H9 (cell line): ENCODE measurements around the gene MDFIC. TPM values are rescaled to one million over a fixed set of nuclear protein-coding genes. Genes with fewer than 3 reads are reported as not detected.

Experiments
- DNase-seq: peaks from one replicate; pipeline ENCODE4 v3.0.0-alpha.2; 2017
- H2AFZ ChIP-seq: one replicate; pipeline ENCODE4 v1.6.1; 2013; ENCODE audit warnings: mild to moderate bottlenecking, low read length, control low read depth, moderate library complexity
- H2AK5ac ChIP-seq: 2 replicates; pipeline ENCODE4 v1.6.1; 2013; ENCODE audit warnings: low read length, control low read depth, mixed read lengths; ENCODE audit not compliant: insufficient read length
- H2BK120ac ChIP-seq: one replicate; pipeline ENCODE4 v1.6.1; 2013; ENCODE audit warnings: low read depth, mild to moderate bottlenecking, low read length, control low read depth, inconsistent platforms; ENCODE audit not compliant: poor library complexity, severe bottlenecking
- H2BK12ac ChIP-seq: 2 replicates; pipeline ENCODE4 v1.6.1; 2013; ENCODE audit warnings: low read length, control low read depth, mixed read lengths, low read depth; ENCODE audit not compliant: insufficient read length
- H2BK15ac ChIP-seq: 2 replicates; pipeline ENCODE4 v1.6.1; 2013; ENCODE audit warnings: low read depth, low read length, control low read depth
- H2BK20ac ChIP-seq: one replicate; pipeline ENCODE4 v1.6.1; 2013; ENCODE audit warnings: low read depth, mild to moderate bottlenecking, low read length, control low read depth, inconsistent platforms; ENCODE audit not compliant: poor library complexity, severe bottlenecking
- H2BK5ac ChIP-seq: 2 replicates; pipeline ENCODE4 v1.6.1; 2013; ENCODE audit warnings: low read length, control low read depth, mixed read lengths; ENCODE audit not compliant: insufficient read length
- H3K14ac ChIP-seq: 2 replicates; pipeline ENCODE4 v1.6.1; 2013; ENCODE audit warnings: low read length, control low read depth; ENCODE audit not compliant: insufficient read depth
- H3K18ac ChIP-seq: 2 replicates; pipeline ENCODE4 v1.6.1; 2013; ENCODE audit warnings: low read depth, mild to moderate bottlenecking, mixed read lengths, low read length, control low read depth; ENCODE audit not compliant: insufficient read length
- H3K23ac ChIP-seq: 2 replicates; pipeline ENCODE4 v1.6.1; 2013; ENCODE audit warnings: low read length, control low read depth, mixed read lengths, low read depth; ENCODE audit not compliant: insufficient read length
- H3K23me2 ChIP-seq: 2 replicates; pipeline ENCODE4 v1.6.1; 2013; ENCODE audit warnings: low read depth, mild to moderate bottlenecking, mixed read lengths, low read length, control low read depth; ENCODE audit not compliant: insufficient read length, poor library complexity, severe bottlenecking
- H3K27ac ChIP-seq: 2 replicates; pipeline ENCODE4 v1.5.1; 2013; ENCODE audit warnings: low read length, control low read depth, mixed read lengths, low read depth; ENCODE audit not compliant: insufficient read length
- H3K27me3 ChIP-seq: 2 replicates; pipeline ENCODE4 v1.6.1; 2013; ENCODE audit warnings: low read length, control low read depth, inconsistent platforms; ENCODE audit not compliant: insufficient read depth
- H3K4ac ChIP-seq: 2 replicates; pipeline ENCODE4 v1.6.1; 2013; ENCODE audit warnings: low read depth, mild to moderate bottlenecking, control low read depth, inconsistent platforms, low read length, moderate library complexity
- H3K4me1 ChIP-seq: 2 replicates; pipeline ENCODE4 v1.6.1; 2013; ENCODE audit warnings: low read length, control low read depth, inconsistent platforms; ENCODE audit not compliant: insufficient read depth
- H3K4me2 ChIP-seq: 2 replicates; pipeline ENCODE4 v1.6.1; 2013; ENCODE audit warnings: low read length, control low read depth, mixed read lengths; ENCODE audit not compliant: insufficient read length, insufficient read depth
- H3K56ac ChIP-seq: 2 replicates; pipeline ENCODE4 v1.6.1; 2013; ENCODE audit warnings: low read depth, mild to moderate bottlenecking, mixed read lengths, low read length, control low read depth; ENCODE audit not compliant: insufficient read length
- H3K79me1 ChIP-seq: 2 replicates; pipeline ENCODE4 v1.6.1; 2013; ENCODE audit warnings: low read depth, mild to moderate bottlenecking, moderate library complexity, low read length, control low read depth, inconsistent platforms; ENCODE audit not compliant: insufficient read depth, poor library complexity, severe bottlenecking
- H3K79me2 ChIP-seq: 2 replicates; pipeline ENCODE4 v1.6.1; 2013; ENCODE audit warnings: low read length, control low read depth, inconsistent platforms; ENCODE audit not compliant: insufficient read depth
- H3K9ac ChIP-seq: 2 replicates; pipeline ENCODE4 v1.6.1; 2013; ENCODE audit warnings: low read length, control low read depth, mixed read lengths; ENCODE audit not compliant: insufficient read length; ENCODE audit errors: extremely low read depth
- H3K9me3 ChIP-seq: one replicate; pipeline ENCODE4 v1.6.1; 2013; ENCODE audit warnings: low read depth, low read length, inconsistent platforms; ENCODE audit not compliant: control insufficient read depth
- H3T11ph ChIP-seq: one replicate; pipeline ENCODE4 v1.6.1; 2013; ENCODE audit warnings: mild to moderate bottlenecking, low read length, control low read depth, inconsistent platforms
- H4K20me1 ChIP-seq: one replicate; pipeline ENCODE4 v1.6.1; 2013; ENCODE audit not compliant: control insufficient read depth, insufficient read length, insufficient read depth
- H4K5ac ChIP-seq: 2 replicates; pipeline ENCODE4 v1.6.1; 2013; ENCODE audit warnings: low read depth, mild to moderate bottlenecking, mixed read lengths, low read length, control low read depth; ENCODE audit not compliant: insufficient read length
- H4K8ac ChIP-seq: replicated peaks from 2 replicates; pipeline ENCODE4 v1.6.1; 2013; ENCODE audit warnings: low read length, control low read depth, mixed read lengths, low read depth; ENCODE audit not compliant: insufficient read length
- H4K91ac ChIP-seq: 2 replicates; pipeline ENCODE4 v1.6.1; 2013; ENCODE audit warnings: low read depth, mild to moderate bottlenecking, moderate library complexity, mixed read lengths, low read length, control low read depth; ENCODE audit not compliant: insufficient read length
- H3K27ac Mint-ChIP-seq, 3 experiments: 2 replicates in 2 of 3; 3 replicates in 1 of 3; pipeline ENCODE4 v1.8.0; 2020 to 2021; ENCODE audit warnings: mixed read lengths in 3 of 3, mild to moderate bottlenecking in 1 of 3, moderate library complexity in 1 of 3
- H3K27me3 Mint-ChIP-seq: 2 replicates; pipeline ENCODE4 v1.8.0; 2021; ENCODE audit warnings: low read depth, mild to moderate bottlenecking, moderate library complexity, mixed read lengths
- H3K36me3 Mint-ChIP-seq, 3 experiments: 2 replicates in 2 of 3; 3 replicates in 1 of 3; pipeline ENCODE4 v1.8.0; 2020 to 2021; ENCODE audit warnings: low read depth in 3 of 3, mixed read lengths in 3 of 3; ENCODE audit not compliant: insufficient read depth in 1 of 3
- H3K4me1 Mint-ChIP-seq, 2 experiments: 2 replicates each; pipeline ENCODE4 v1.8.0; 2020; ENCODE audit warnings: mixed read lengths in 2 of 2
- H3K4me3 Mint-ChIP-seq, 2 experiments: 2 replicates in 1 of 2; 3 replicates in 1 of 2; pipeline ENCODE4 v1.8.0; 2020 to 2021; ENCODE audit warnings: mild to moderate bottlenecking in 2 of 2, mixed read lengths in 2 of 2, moderate library complexity in 1 of 2
- H3K9me3 Mint-ChIP-seq, 2 experiments: 2 replicates in 1 of 2; 3 replicates in 1 of 2; pipeline ENCODE4 v1.8.0; 2020; ENCODE audit warnings: mild to moderate bottlenecking in 2 of 2, mixed read lengths in 2 of 2, moderate library complexity in 1 of 2
- CTCF ChIP-seq: fragments of 200-600 bp; sonication (generic); conservative IDR thresholded peaks from 3 replicates; pipeline ENCODE4 v1.8.0; 2021; ENCODE audit warnings: antibody characterized with exemption, mild to moderate bottlenecking
- WGBS: extraction: QIAGEN DNeasy Blood & Tissue Kit; methylation state at CpG from one replicate; pipeline ENCODE4 v1.1.7; 2013; ENCODE audit warnings: missing lambda C conversion rate, low lambda C conversion rate, mixed read lengths; ENCODE audit not compliant: insufficient read length; ENCODE audit errors: extremely low coverage; 5-methylcytosine and 5-hydroxymethylcytosine counted together
- total RNA-seq: library from RNA; stranded (reverse); gene quantifications from 2 replicates; pipeline ENCODE4 v1.2.1, GENCODE V29; 2021

The MDFIC gene
- total RNA-seq, 1 experiment from 2014 or later, result 2.0 TPM

- no peak overlapping the region for H2BK12ac ChIP-seq
- H3K23ac ChIP-seq, result no peak overlapping the region
- H3T11ph ChIP-seq, result no peak overlapping the region
- no peak overlapping the region for H3K27ac ChIP-seq
- DNase-seq, result no peak
- no peak overlapping the region for H3K18ac ChIP-seq
- no peak overlapping the region for H3K4ac ChIP-seq
- WGBS, result no CpG with 5 or more reads among the region's 6 CpGs
- H2BK120ac ChIP-seq, result no peak overlapping the region
- no peak overlapping the region for H3K4me3 Mint-ChIP-seq
- H3K27me3 Mint-ChIP-seq, result no peaks in the 10 kb centered on the region
- H3K9ac ChIP-seq, result no peak overlapping the region
- H4K91ac ChIP-seq, result no peak overlapping the region
- no peak overlapping the region for H4K8ac ChIP-seq
- H3K4me1 ChIP-seq, result no peaks in the 10 kb centered on the region; the same call in 1 of the 2 replicates
- H2BK15ac ChIP-seq, result no peak overlapping the region
- no peaks in the 10 kb centered on the region for H3K79me2 ChIP-seq
- H3K9me3 ChIP-seq, result no peaks in the 10 kb centered on the region
- no peak overlapping the region for H3K56ac ChIP-seq
- no peaks in the 10 kb centered on the region for H3K27me3 ChIP-seq
- no peak for TF ChIP-seq CTCF
- peaks cover 10 to 14% of the 10 kb centered on the region in 2 experiments for H3K4me1 Mint-ChIP-seq
- H4K5ac ChIP-seq, result no peak overlapping the region
- H3K23me2 ChIP-seq, result no peaks in the 10 kb centered on the region
- H3K4me2 ChIP-seq, result no peak overlapping the region
- H2BK5ac ChIP-seq, result no peak overlapping the region
- no peaks in the 10 kb centered on the region; a peak in 1 of 5 replicates for H3K9me3 Mint-ChIP-seq
- H3K27ac Mint-ChIP-seq, result no peak overlapping the region
- no peak overlapping the region for H3K14ac ChIP-seq
- H2AK5ac ChIP-seq, result no peak overlapping the region
- H3K36me3 Mint-ChIP-seq, result peaks cover 0 to 5% (median 2%) of the 10 kb centered on the region in 3 experiments; a peak in 3 of 7 replicates
- H2AFZ ChIP-seq, result no peak overlapping the region
- H4K20me1 ChIP-seq, result no peaks in the 10 kb centered on the region
- no peak overlapping the region for H2BK20ac ChIP-seq
- no peaks in the 10 kb centered on the region for H3K79me1 ChIP-seq
Observed at GRCh38 chr7:115047958-115048720, 126.2 kb downstream of the MDFIC start.
